MM.1S (cell line): ENCODE results near the gene SLC17A7.

Experiments used
- DNase-seq: peaks from one replicate; pipeline ENCODE4 v3.0.0-alpha.2; 2015
- H2AFZ ChIP-seq: fragments of 300-600 bp; sonication (generic); 2 replicates; pipeline ENCODE4 v1.6.0; 2016; ENCODE audit warnings: antibody characterized with exemption, low read length
- H3F3A ChIP-seq: fragments of 300-600 bp; sonication (generic); 2 replicates; pipeline ENCODE4 v1.6.1; 2016; ENCODE audit warnings: mild to moderate bottlenecking, antibody characterized with exemption, low read length, moderate library complexity, mixed read lengths; ENCODE audit not compliant: insufficient read depth
- H3K27ac ChIP-seq: fragments of 300-600 bp; sonication (generic); 2 replicates; pipeline ENCODE4 v1.5.1; 2016; ENCODE audit warnings: mild to moderate bottlenecking, low read length
- H3K27me3 ChIP-seq: fragments of 300-600 bp; sonication (generic); replicated peaks from 2 replicates; pipeline ENCODE4 v1.6.0; 2016; ENCODE audit warnings: low read length; ENCODE audit not compliant: insufficient read depth
- H3K36me3 ChIP-seq: fragments of 300-600 bp; sonication (generic); replicated peaks from 2 replicates; pipeline ENCODE4 v1.6.1; 2016; ENCODE audit warnings: mild to moderate bottlenecking, low read length, mixed read lengths; ENCODE audit not compliant: insufficient read depth
- H3K4me1 ChIP-seq: fragments of 300-600 bp; sonication (generic); 2 replicates; pipeline ENCODE4 v1.6.1; 2016; ENCODE audit warnings: low read length, mixed read lengths
- H3K4me2 ChIP-seq: fragments of 300-600 bp; sonication (generic); 2 replicates; pipeline ENCODE4 v1.6.0; 2016; ENCODE audit warnings: low read depth, low read length
- H3K4me3 ChIP-seq: fragments of 300-600 bp; sonication (generic); 2 replicates; pipeline ENCODE4 v1.5.1; 2016; ENCODE audit warnings: low read length, mixed read lengths
- H3K79me2 ChIP-seq: fragments of 300-600 bp; sonication (generic); 2 replicates; pipeline ENCODE4 v1.6.1; 2016; ENCODE audit warnings: mixed run types, low read length, mixed read lengths
- H3K9ac ChIP-seq: fragments of 300-600 bp; sonication (generic); 2 replicates; pipeline ENCODE4 v1.6.1; 2016; ENCODE audit warnings: low read length, mixed read lengths
- H3K9me2 ChIP-seq: fragments of 300-600 bp; sonication (generic); replicated peaks from 2 replicates; pipeline ENCODE4 v1.6.1; 2016; ENCODE audit warnings: mild to moderate bottlenecking, low read length, mixed read lengths; ENCODE audit not compliant: insufficient read depth
- H3K9me3 ChIP-seq: fragments of 300-600 bp; sonication (generic); replicated peaks from 2 replicates; pipeline ENCODE4 v1.6.1; 2016; ENCODE audit warnings: mild to moderate bottlenecking, low read length, mixed read lengths; ENCODE audit not compliant: insufficient read depth
- H4K20me1 ChIP-seq: fragments of 300-600 bp; sonication (generic); 2 replicates; pipeline ENCODE4 v1.6.1; 2016; ENCODE audit warnings: mild to moderate bottlenecking, low read length, moderate library complexity, mixed read lengths; ENCODE audit not compliant: insufficient read depth
- CTCF ChIP-seq: fragments of 300-600 bp; sonication (generic); IDR thresholded peaks from 2 replicates; pipeline ENCODE4 v1.5.1; 2016; ENCODE audit warnings: antibody characterized with exemption, low read length, mixed read lengths
- EZH2 ChIP-seq: fragments of 300-600 bp; sonication (generic); optimal IDR thresholded peaks from 2 replicates; pipeline ENCODE3; 2017; ENCODE audit warnings: low read depth, mild to moderate bottlenecking, antibody characterized with exemption, low read length, mixed read lengths
- EZH2phosphoT487 ChIP-seq: fragments of 300-600 bp; sonication (generic); IDR thresholded peaks from 2 replicates; pipeline ENCODE4 v1.6.1; 2018; ENCODE audit warnings: antibody characterized with exemption, low read length

The SLC17A7 gene

GRCh38 chr19:49382639-49383038 lies 58.7 kb downstream of the SLC17A7 start:
- Histone ChIP-seq H4K20me1 (no peaks in the 10 kb centered on the region), H3F3A (no peaks in the 10 kb centered on the region), H3K36me3 (no peaks in the 10 kb centered on the region), H3K4me1 (no peaks in the 10 kb centered on the region), H3K4me2 (no peak overlapping the region), H3K79me2 (no peaks in the 10 kb centered on the region), H3K27ac (no peak overlapping the region), H3K4me3 (no peak overlapping the region), H2AFZ (no peak overlapping the region), H3K9ac (no peak overlapping the region), H3K9me2 (no peaks in the 10 kb centered on the region), H3K27me3 (peaks cover 26% of the 10 kb centered on the region), H3K9me3 (no peaks in the 10 kb centered on the region)
- TF ChIP-seq EZH2phosphoT487, result no peak
- TF ChIP-seq CTCF, result no peak
- no peak for TF ChIP-seq EZH2
- no peak for DNase-seq

- H3K4me3 ChIP-seq, result no peak overlapping the region
These were observed 60.9 kb downstream of the SLC17A7 start for GRCh38 chr19:49380391-49380790.

More at GRCh38 chr19:49380391-49380790, 60.9 kb downstream of the SLC17A7 start:
- Histone ChIP-seq H3K36me3 (no peaks in the 10 kb centered on the region), H3K27me3 (peaks cover 35% of the 10 kb centered on the region), H3F3A (no peaks in the 10 kb centered on the region), H3K9me2 (no peaks in the 10 kb centered on the region), H3K27ac (no peak overlapping the region), H3K79me2 (no peaks in the 10 kb centered on the region), H3K9me3 (no peaks in the 10 kb centered on the region), H3K9ac (no peak overlapping the region), H3K4me2 (no peak overlapping the region), H4K20me1 (no peaks in the 10 kb centered on the region), H2AFZ (no peak overlapping the region), H3K4me1 (no peaks in the 10 kb centered on the region)
- TF ChIP-seq CTCF (no peak), EZH2 (no peak), EZH2phosphoT487 (no peak)
- no peak for DNase-seq
